ENCODE results near the gene LRRTM4. TPM values are rescaled to one million over a fixed set of nuclear protein-coding genes. Genes with fewer than 3 reads are reported as not detected.

LRRTM4 gene
- total RNA-seq, 2 experiments from 2014 or later, result not detected

GRCh38 chr2:77538031-77538430 lies 15.9 kb upstream of the LRRTM4 start:
- intact Hi-C loops (cut with micrococcal nuclease; ENCODE audit: unreplicated experiment), result no loop called here
- no peak for DNase-seq (ENCODE audit: low spot score)
- Histone ChIP-seq H3K27ac (ENCODE audit: low read depth, low read length, poor library complexity, severe bottlenecking) (no peak overlapping the region), H3K9me3 (ENCODE audit: low read length) (no peaks in the 10 kb centered on the region), H3K79me2 (ENCODE audit: insufficient read depth, low read depth, low read length) (no peaks in the 10 kb centered on the region), H2AFZ (ENCODE audit: low read length) (no peak overlapping the region), H3K4me1 (ENCODE audit: insufficient read depth, low read length, poor library complexity, severe bottlenecking) (no peaks in the 10 kb centered on the region), H3K9me2 (ENCODE audit: insufficient read depth, low read length) (no peaks in the 10 kb centered on the region), H3K4me2 (ENCODE audit: low read length) (no peak overlapping the region), H3K4me3 (ENCODE audit: low read depth, low read length, poor library complexity, severe bottlenecking) (no peak overlapping the region), H4K20me1 (ENCODE audit: insufficient read depth, low read length) (no peaks in the 10 kb centered on the region), H3K36me3 (ENCODE audit: insufficient read depth, low read length) (no peaks in the 10 kb centered on the region)
- POLR2A ChIA-PET, result no interaction called here
- TF ChIP-seq EZH2phosphoT487 (IDR thresholded peaks at IDR 0.05; ENCODE audit: borderline replicate concordance, low read depth, low read length), result no peak
- TF ChIP-seq, protein P1, sequence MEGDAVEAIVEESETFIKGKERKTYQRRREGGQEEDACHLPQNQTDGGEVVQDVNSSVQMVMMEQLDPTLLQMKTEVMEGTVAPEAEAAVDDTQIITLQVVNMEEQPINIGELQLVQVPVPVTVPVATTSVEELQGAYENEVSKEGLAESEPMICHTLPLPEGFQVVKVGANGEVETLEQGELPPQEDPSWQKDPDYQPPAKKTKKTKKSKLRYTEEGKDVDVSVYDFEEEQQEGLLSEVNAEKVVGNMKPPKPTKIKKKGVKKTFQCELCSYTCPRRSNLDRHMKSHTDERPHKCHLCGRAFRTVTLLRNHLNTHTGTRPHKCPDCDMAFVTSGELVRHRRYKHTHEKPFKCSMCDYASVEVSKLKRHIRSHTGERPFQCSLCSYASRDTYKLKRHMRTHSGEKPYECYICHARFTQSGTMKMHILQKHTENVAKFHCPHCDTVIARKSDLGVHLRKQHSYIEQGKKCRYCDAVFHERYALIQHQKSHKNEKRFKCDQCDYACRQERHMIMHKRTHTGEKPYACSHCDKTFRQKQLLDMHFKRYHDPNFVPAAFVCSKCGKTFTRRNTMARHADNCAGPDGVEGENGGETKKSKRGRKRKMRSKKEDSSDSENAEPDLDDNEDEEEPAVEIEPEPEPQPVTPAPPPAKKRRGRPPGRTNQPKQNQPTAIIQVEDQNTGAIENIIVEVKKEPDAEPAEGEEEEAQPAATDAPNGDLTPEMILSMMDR (conservative IDR thresholded peaks at IDR 0.05; ENCODE audit: low read length), result no peak
- no TSS peak for BruUV-seq (replicated peaks)
- CTCF ChIA-PET (ENCODE audit: unreplicated experiment), result no interaction called here

DNA sequence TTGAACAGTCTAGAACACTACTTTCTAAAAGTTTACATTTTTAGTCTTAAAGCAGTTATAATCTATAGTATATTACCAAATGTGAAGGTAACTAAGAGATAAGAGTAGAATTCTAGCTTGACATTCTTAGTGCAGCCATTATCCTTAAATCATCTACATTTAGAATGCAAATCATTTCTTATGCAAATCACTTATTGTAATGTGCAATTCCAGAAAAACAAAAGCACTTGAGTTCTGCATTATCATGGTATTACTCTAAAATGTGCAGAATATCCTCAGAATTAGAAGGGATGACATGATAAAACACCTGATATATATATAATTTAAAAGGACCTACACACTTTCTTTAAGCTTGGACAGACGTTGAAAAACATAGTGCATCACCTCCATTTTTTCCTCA lies 712 bp upstream of the LRRTM4 start:
- Histone ChIP-seq H3K9me2 (ENCODE audit: insufficient read depth, low read length) (no peaks in the 10 kb centered on the region), H3K36me3 (ENCODE audit: insufficient read depth, low read length) (no peaks in the 10 kb centered on the region), H3K4me1 (ENCODE audit: insufficient read depth, low read length, poor library complexity, severe bottlenecking) (no peaks in the 10 kb centered on the region), H2AFZ (ENCODE audit: low read length) (no peak overlapping the region), H3K4me3 (ENCODE audit: low read depth, low read length, poor library complexity, severe bottlenecking) (no peak overlapping the region), H3K9me3 (ENCODE audit: low read length) (no peaks in the 10 kb centered on the region), H3K79me2 (ENCODE audit: insufficient read depth, low read depth, low read length) (no peaks in the 10 kb centered on the region), H3K4me2 (ENCODE audit: low read length) (no peak overlapping the region), H3K27ac (ENCODE audit: low read depth, low read length, poor library complexity, severe bottlenecking) (no peak overlapping the region), H4K20me1 (ENCODE audit: insufficient read depth, low read length) (no peaks in the 10 kb centered on the region)
- CTCF ChIA-PET (ENCODE audit: unreplicated experiment), result no interaction called here
- POLR2A ChIA-PET, result no interaction called here
- TF ChIP-seq EZH2phosphoT487 (IDR thresholded peaks at IDR 0.05; ENCODE audit: borderline replicate concordance, low read depth, low read length), result no peak
- TF ChIP-seq, protein P1 (conservative IDR thresholded peaks at IDR 0.05; ENCODE audit: low read length), result no peak
- no TSS peak for BruUV-seq (replicated peaks)
- intact Hi-C loops (cut with micrococcal nuclease; ENCODE audit: unreplicated experiment), result no loop called here
- DNase-seq (ENCODE audit: low spot score), result no peak

DNA sequence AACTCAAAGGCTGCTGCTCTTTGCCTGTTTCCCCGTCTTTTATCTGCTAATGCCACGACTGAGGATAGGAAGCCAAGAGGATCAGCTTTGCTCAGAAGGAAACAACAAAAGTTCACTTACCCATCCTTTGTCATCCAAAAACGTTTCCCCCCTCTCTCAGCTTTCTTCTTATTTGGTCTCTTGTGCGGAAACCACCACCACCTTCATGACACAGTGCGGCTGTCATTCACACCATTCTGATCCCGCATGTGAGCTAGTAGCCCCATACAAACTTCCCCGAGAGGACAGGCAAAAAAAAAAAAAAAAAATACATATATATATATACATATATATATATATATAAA lies 656 bp downstream of the LRRTM4 start:
- Histone ChIP-seq H3K27ac (ENCODE audit: low read depth, low read length, poor library complexity, severe bottlenecking) (no peak overlapping the region), H3K9me3 (ENCODE audit: low read length) (no peaks in the 10 kb centered on the region), H3K9me2 (ENCODE audit: insufficient read depth, low read length) (no peaks in the 10 kb centered on the region), H3K4me1 (ENCODE audit: insufficient read depth, low read length, poor library complexity, severe bottlenecking) (no peaks in the 10 kb centered on the region), H3K4me3 (ENCODE audit: low read depth, low read length, poor library complexity, severe bottlenecking) (no peak overlapping the region), H3K4me2 (ENCODE audit: low read length) (no peak overlapping the region), H3K79me2 (ENCODE audit: insufficient read depth, low read depth, low read length) (no peaks in the 10 kb centered on the region), H2AFZ (ENCODE audit: low read length) (no peak overlapping the region), H4K20me1 (ENCODE audit: insufficient read depth, low read length) (no peaks in the 10 kb centered on the region), H3K36me3 (ENCODE audit: insufficient read depth, low read length) (no peaks in the 10 kb centered on the region)
- ChIA-PET CTCF (ENCODE audit: unreplicated experiment) (no interaction called here), POLR2A (interaction anchor here (0.7 kb wide), 1 partner anchor 366 kb away, joined by 3 read pairs; no protein-coding TSS in a partner anchor)
- DNase-seq (ENCODE audit: low spot score), result no peak
- intact Hi-C loops (cut with micrococcal nuclease; ENCODE audit: unreplicated experiment), result no loop called here
- BruUV-seq (replicated peaks), result no TSS peak
- TF ChIP-seq, protein P1 (conservative IDR thresholded peaks at IDR 0.05; ENCODE audit: low read length), result no peak
- TF ChIP-seq EZH2phosphoT487 (IDR thresholded peaks at IDR 0.05; ENCODE audit: borderline replicate concordance, low read depth, low read length), result no peak
